H1 (cell line): Measurements from ENCODE around the gene VSTM4. TPM values are rescaled to one million over a fixed set of nuclear protein-coding genes. Genes with fewer than 3 reads are reported as not detected.
A peak's percentile ranks its signal among the peaks of the same experiment; 100 is the strongest.

Source experiments
- CTCF ChIA-PET: fragments of 300-600 bp; sonication (Branson Sonifier 250); formaldehyde crosslinking; loops from one replicate; lab custom pipeline; 2021; ENCODE audit not compliant: partially characterized antibody; lab: Charles Lee
- POLR2A ChIA-PET: fragments of 300-600 bp; sonication (Branson Sonifier 250); formaldehyde crosslinking; loops from one replicate; lab custom pipeline; 2021; ENCODE audit warnings: inconsistent platforms; ENCODE audit not compliant: partially characterized antibody; lab: Charles Lee
- DNase-seq, 2 experiments: peaks; one replicate each; pipeline versions ENCODE4 v3.0.0 to v3.0.0-alpha.2; 2010 to 2022; ENCODE audit warnings: low spot score in 2 of 2, low read depth in 1 of 2, mixed read lengths in 1 of 2
- FAIRE-seq: peaks from 2 replicates; lab custom pipeline; 2011; peaks lifted over from hg19 to GRCh38; lab: Jason Lieb, UNC
- H2AFZ ChIP-seq: 2 replicates; pipeline ENCODE4 v1.8.1; 2012; ENCODE audit warnings: low read length, inconsistent platforms
- H2AK5ac ChIP-seq: 2 replicates; pipeline ENCODE4 v1.6.1; 2013; ENCODE audit warnings: low read depth, low read length
- H2BK120ac ChIP-seq: replicated peaks from 2 replicates; pipeline ENCODE3; 2013; ENCODE audit warnings: low read depth, low read length, inconsistent platforms
- H2BK12ac ChIP-seq: 2 replicates; pipeline ENCODE4 v1.6.1; 2013; ENCODE audit warnings: low read depth, low read length
- H2BK15ac ChIP-seq: 2 replicates; pipeline ENCODE4 v1.6.1; 2013; ENCODE audit warnings: low read length
- H2BK20ac ChIP-seq: 2 replicates; pipeline ENCODE4 v1.6.1; 2013; ENCODE audit warnings: low read length
- H2BK5ac ChIP-seq: 2 replicates; pipeline ENCODE4 v1.6.1; 2013; ENCODE audit warnings: low read depth, low read length
- H3K14ac ChIP-seq: 2 replicates; pipeline ENCODE4 v1.6.1; 2013; ENCODE audit warnings: inconsistent platforms; ENCODE audit not compliant: insufficient read length
- H3K18ac ChIP-seq: 2 replicates; pipeline ENCODE4 v1.6.1; 2013; ENCODE audit warnings: low read length; ENCODE audit errors: extremely low read depth
- H3K23ac ChIP-seq: 2 replicates; pipeline ENCODE4 v1.6.1; 2013; ENCODE audit warnings: inconsistent platforms; ENCODE audit not compliant: insufficient read length
- H3K23me2 ChIP-seq: 2 replicates; pipeline ENCODE4 v1.6.1; 2013; ENCODE audit warnings: low read depth, low read length
- H3K27ac ChIP-seq: 2 replicates; pipeline ENCODE4 v1.6.1; 2011; ENCODE audit warnings: low read depth, low read length, inconsistent platforms
- H3K27me3 ChIP-seq, 4 experiments: replicated peaks in 1 of 4; 1 replicate in 1 of 4; 2 replicates in 3 of 4; pipeline versions ENCODE4 v1.6.1 to v1.8.1; 2011 to 2013; ENCODE audit warnings: low read length in 3 of 4, mild to moderate bottlenecking in 3 of 4, inconsistent platforms in 2 of 4, mixed read lengths in 2 of 4, moderate library complexity in 1 of 4; ENCODE audit not compliant: control insufficient read depth in 3 of 4, insufficient read depth in 3 of 4; ENCODE audit errors: extremely low read depth in 1 of 4
- H3K36me3 ChIP-seq, 4 experiments: 2 replicates each; pipeline versions ENCODE4 v1.6.1 to v1.8.1; 2011 to 2013; ENCODE audit warnings: mild to moderate bottlenecking in 4 of 4, low read length in 3 of 4, moderate library complexity in 2 of 4, control low read depth in 1 of 4, inconsistent platforms in 1 of 4; ENCODE audit not compliant: insufficient read depth in 4 of 4, control insufficient read depth in 2 of 4
- H3K4ac ChIP-seq: replicated peaks from 2 replicates; pipeline ENCODE3; 2013; ENCODE audit warnings: low read length, low read depth, mixed read lengths, inconsistent platforms; ENCODE audit not compliant: insufficient read length
- H3K4me1 ChIP-seq, 4 experiments: replicated peaks in 1 of 4; 1 replicate in 1 of 4; 2 replicates in 3 of 4; pipeline versions ENCODE4 v1.6.1 to v1.8.1; 2011 to 2013; ENCODE audit warnings: low read length in 3 of 4, inconsistent platforms in 2 of 4, mixed read lengths in 1 of 4; ENCODE audit not compliant: insufficient read depth in 4 of 4, control insufficient read depth in 3 of 4
- H3K4me2 ChIP-seq, 2 experiments: 2 replicates each; pipeline versions ENCODE4 v1.6.1 to v1.8.1; 2011 to 2013; ENCODE audit warnings: low read depth in 2 of 2, low read length in 2 of 2, control low read depth in 1 of 2, inconsistent platforms in 1 of 2, mild to moderate bottlenecking in 1 of 2; ENCODE audit not compliant: insufficient read depth in 1 of 2
- H3K4me3 ChIP-seq, 4 experiments: fragments of 200-600, 300-600 bp in 1 of 4; sonication (generic), shearing (Covaris generic), sonication (Bioruptor Twin) in 1 of 4; 2 replicates each; pipeline versions ENCODE4 v1.5.1 to v1.8.1; 2011 to 2016; ENCODE audit warnings: low read length in 4 of 4, low read depth in 3 of 4, control low read depth in 2 of 4, inconsistent platforms in 2 of 4, mild to moderate bottlenecking in 2 of 4, mixed read lengths in 1 of 4, moderate library complexity in 1 of 4; ENCODE audit not compliant: insufficient read depth in 2 of 4; ENCODE audit errors: extremely low read depth in 1 of 4
- H3K56ac ChIP-seq: replicated peaks from 2 replicates; pipeline ENCODE3; 2013; ENCODE audit warnings: low read depth, mild to moderate bottlenecking, mixed read lengths, low read length, inconsistent platforms; ENCODE audit not compliant: insufficient read length
- H3K79me1 ChIP-seq: 2 replicates; pipeline ENCODE4 v1.6.1; 2013; ENCODE audit warnings: low read depth, low read length, control low read depth
- H3K79me2 ChIP-seq, 2 experiments: 2 replicates each; pipeline versions ENCODE4 v1.6.1 to v1.8.1; 2012 to 2013; ENCODE audit warnings: low read length in 2 of 2, mild to moderate bottlenecking in 2 of 2, inconsistent platforms in 1 of 2; ENCODE audit not compliant: insufficient read depth in 2 of 2, control insufficient read depth in 1 of 2
- H3K9ac ChIP-seq, 4 experiments: replicated peaks in 1 of 4; 1 replicate in 1 of 4; 2 replicates in 3 of 4; pipeline versions ENCODE4 v1.6.1 to v1.8.1; 2011 to 2013; ENCODE audit warnings: low read depth in 3 of 4, low read length in 3 of 4, control low read depth in 2 of 4, mild to moderate bottlenecking in 2 of 4, moderate library complexity in 2 of 4, inconsistent platforms in 1 of 4; ENCODE audit errors: extremely low read depth in 1 of 4
- H3K9me3 ChIP-seq, 2 experiments: 2 replicates each; pipeline versions ENCODE4 v1.6.1 to v1.8.1; 2012 to 2013; ENCODE audit warnings: mild to moderate bottlenecking in 2 of 2, moderate library complexity in 2 of 2, control low read depth in 1 of 2, inconsistent platforms in 1 of 2, low read depth in 1 of 2, low read length in 1 of 2, mixed read lengths in 1 of 2; ENCODE audit not compliant: insufficient read depth in 2 of 2
- H4K20me1 ChIP-seq, 2 experiments: replicated peaks in 1 of 2; 2 replicates each; pipeline versions ENCODE3 to v1.8.1; 2011 to 2013; ENCODE audit warnings: inconsistent platforms in 2 of 2, low read length in 2 of 2, mild to moderate bottlenecking in 1 of 2; ENCODE audit not compliant: insufficient read depth in 2 of 2, control insufficient read depth in 1 of 2
- H4K5ac ChIP-seq: 2 replicates; pipeline ENCODE4 v1.6.1; 2013; ENCODE audit warnings: low read length, low read depth, mixed read lengths, inconsistent platforms; ENCODE audit not compliant: insufficient read length
- H4K8ac ChIP-seq: 2 replicates; pipeline ENCODE4 v1.8.0; 2013; ENCODE audit warnings: mild to moderate bottlenecking, moderate library complexity, low read length, inconsistent platforms; ENCODE audit not compliant: insufficient read depth; ENCODE audit errors: extremely low read depth
- H4K91ac ChIP-seq: replicated peaks from 2 replicates; pipeline ENCODE3; 2013; ENCODE audit warnings: low read length, mixed read lengths, inconsistent platforms; ENCODE audit not compliant: insufficient read length
- WGBS, 2 experiments: shearing (Covaris generic) in 1 of 2; methylation state at CpG; one replicate each; pipeline versions ENCODE4 v1.1.6 to v1.1.7; 2013 to 2015; ENCODE audit warnings: low lambda C conversion rate in 2 of 2, mixed read lengths in 2 of 2, inconsistent platforms in 1 of 2, low coverage in 1 of 2, missing lambda C conversion rate in 1 of 2; ENCODE audit not compliant: insufficient replicate concordance in 2 of 2, insufficient coverage in 1 of 2, insufficient read length in 1 of 2; ENCODE audit errors: extremely low coverage in 1 of 2, missing lambda C conversion rate in 1 of 2; 5-methylcytosine and 5-hydroxymethylcytosine counted together
- polyA plus RNA-seq, 7 experiments: library from polyadenylated mRNA; depleted of rRNA in 3 of 7; stranded (reverse) in 5 of 7; unstranded in 2 of 7; fragments of >200 nt in 5 of 7; fragments of 200-250 nt in 2 of 7; gene quantifications; 1 replicate in 5 of 7; 2 replicates in 1 of 7; 4 replicates in 1 of 7; pipeline versions ENCODE4 v1.2.1 to v1.2.3, GENCODE V29; 2011 to 2013; ENCODE audit warnings: missing spikeins in 2 of 7, mixed read lengths in 2 of 7
- total RNA-seq: library from RNA; stranded (reverse); fragmentation: NEBNext Ultra II Directional; extraction: Animal tissue kit (Norgen Biotek cat#: 25700); gene quantifications from 2 replicates; pipeline ENCODE4 v1.2.1, GENCODE V29; 2021

VSTM4 gene
- total and polyA plus RNA-seq, 2 of the 8 experiments (the other 6 are each of a cell fraction or from before 2014, with no cell fraction given): 0.48 to 0.73 TPM

DNA sequence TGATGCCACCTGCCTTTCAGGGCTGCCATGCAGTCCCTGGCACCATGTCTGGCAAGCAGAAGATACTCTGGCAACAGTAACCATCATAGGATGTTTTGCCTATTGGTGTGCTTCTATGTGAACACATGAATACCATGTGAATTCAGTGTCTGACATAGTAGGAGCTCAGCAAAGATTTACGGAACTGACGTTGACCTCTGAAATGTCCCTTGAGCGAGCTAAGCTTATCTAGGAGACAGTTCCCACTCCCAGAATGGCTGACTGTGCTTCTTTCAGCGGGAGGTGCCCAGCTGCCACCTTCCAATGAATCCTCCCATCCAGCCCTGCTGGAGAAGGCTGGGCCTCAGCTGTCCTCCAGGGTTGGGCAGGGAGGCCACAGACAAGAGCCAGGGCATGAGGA is 104.5 kb downstream of the VSTM4 start:
- Histone ChIP-seq H2BK20ac (no peak overlapping the region), H3K79me2 (no peaks in the 10 kb centered on the region), H3K27me3 (no peaks in the 10 kb centered on the region; a peak in 1 of 7 replicates), H3K9me3 (no peaks in the 10 kb centered on the region), H4K20me1 (no peaks in the 10 kb centered on the region), H3K4me2 (no peak overlapping the region), H3K79me1 (no peaks in the 10 kb centered on the region), H4K8ac (no peak overlapping the region), H2BK15ac (no peak overlapping the region), H3K23ac (no peak overlapping the region), H2BK12ac (no peak overlapping the region), H3K4me1 (no peaks in the 10 kb centered on the region), H3K9ac (no peak overlapping the region), H2BK120ac (no peak overlapping the region), H4K5ac (no peak overlapping the region), H2AK5ac (no peak overlapping the region), H3K4me3 (no peak overlapping the region), H3K27ac (no peak overlapping the region), H4K91ac (no peak overlapping the region), H3K18ac (no peak overlapping the region), H3K23me2 (no peaks in the 10 kb centered on the region), H3K36me3 (no peaks in the 10 kb centered on the region), H3K14ac (no peak overlapping the region), H3K56ac (no peak overlapping the region), H2AFZ (no peak overlapping the region), H3K4ac (no peak overlapping the region), H2BK5ac (no peak overlapping the region)
- FAIRE-seq: no peak
- WGBS, 2 experiments: 48% methylated on average over 4 of the region's 4 CpGs; no CpG with 5 or more reads in 1 of the 2 experiments
- POLR2A ChIA-PET: no interaction called here
- CTCF ChIA-PET: interaction anchor here (0.8 to 1.9 kb wide), 3 partner anchors 35 to 151 kb away, joined by 3 to 6 read pairs (median 3); no protein-coding TSS in a partner anchor
- peak in 1 of 2 experiments; percentile 17 for DNase-seq
